ENCODE measurements around the gene EVI2A.
A peak's percentile ranks its signal among the peaks of the same experiment; 100 is the strongest.

The EVI2A gene

GRCh38 chr17:31329221-31329620 lies 7.8 kb upstream of the EVI2A start:
- TF ChIP-seq Cebpa-rat (IDR thresholded peaks at IDR 0.05): no peak
- Histone ChIP-seq H3K4me2 (no peak overlapping the region), H3K27ac (no peak overlapping the region), H3K27me3 (no peaks in the 10 kb centered on the region; the same call in 1 of the 2 replicates), H3K9me3 (no peaks in the 10 kb centered on the region), H3K9ac (no peak overlapping the region), H3K4me1 (no peaks in the 10 kb centered on the region), H4K20me1 (no peaks in the 10 kb centered on the region), H3K36me3 (peaks cover 32% of the 10 kb centered on the region), H3K4me3 (no peak overlapping the region)

- no peak overlapping the region for H3K4me3 ChIP-seq
- H3K27ac ChIP-seq: no peak overlapping the region
- H3K9ac ChIP-seq: no peak overlapping the region
- no peaks in the 10 kb centered on the region for H4K20me1 ChIP-seq
- H3K4me2 ChIP-seq: no peak overlapping the region
- TF ChIP-seq Cebpa-rat (IDR thresholded peaks at IDR 0.05): no peak
- H3K9me3 ChIP-seq: no peaks in the 10 kb centered on the region
- H3K4me1 ChIP-seq: no peaks in the 10 kb centered on the region
- H3K36me3 ChIP-seq: peaks cover 35% of the 10 kb centered on the region
- H3K27me3 ChIP-seq: no peaks in the 10 kb centered on the region; the same call in 1 of the 2 replicates
These were observed 6.7 kb upstream of the EVI2A start for GRCh38 chr17:31328160-31328535.

- Histone ChIP-seq H3K9me3 (no peaks in the 10 kb centered on the region), H3K4me3 (no peak overlapping the region), H4K20me1 (no peaks in the 10 kb centered on the region), H3K27ac (no peak overlapping the region), H3K9ac (no peak overlapping the region), H3K4me2 (no peak overlapping the region), H3K27me3 (no peaks in the 10 kb centered on the region; the same call in 1 of the 2 replicates), H3K36me3 (peaks cover 35% of the 10 kb centered on the region), H3K4me1 (no peaks in the 10 kb centered on the region)
- TF ChIP-seq Cebpa-rat (IDR thresholded peaks at IDR 0.05): no peak
These were observed 6.2 kb upstream of the EVI2A start for GRCh38 chr17:31327534-31328159.

- Histone ChIP-seq H3K4me2 (no peak overlapping the region), H3K27me3 (no peaks in the 10 kb centered on the region; the same call in 1 of the 2 replicates), H3K36me3 (peaks cover 30% of the 10 kb centered on the region), H3K4me1 (peaks cover 10% of the 10 kb centered on the region), H3K4me3 (no peak overlapping the region), H4K20me1 (no peaks in the 10 kb centered on the region), H3K9ac (no peak overlapping the region), H3K27ac (no peak overlapping the region), H3K9me3 (no peaks in the 10 kb centered on the region)
- TF ChIP-seq Cebpa-rat (IDR thresholded peaks at IDR 0.05): no peak
These were observed 2.1 kb upstream of the EVI2A start for GRCh38 chr17:31323551-31323950.

- Histone ChIP-seq H3K27me3 (no peaks in the 10 kb centered on the region; the same call in 1 of the 2 replicates), H3K4me3 (no peak overlapping the region), H3K36me3 (peaks cover 22% of the 10 kb centered on the region), H3K9ac (no peak overlapping the region), H3K9me3 (no peaks in the 10 kb centered on the region), H3K4me1 (peaks cover 22% of the 10 kb centered on the region), H4K20me1 (no peaks in the 10 kb centered on the region), H3K4me2 (peak overlapping the region; percentile 87), H3K27ac (no peak overlapping the region; the same call in 1 of the 2 replicates)
- no peak for TF ChIP-seq Cebpa-rat (IDR thresholded peaks at IDR 0.05)
These were observed 544 bp upstream of the EVI2A start for GRCh38 chr17:31321966-31322365.

GRCh38 chr17:31320791-31321190 lies 631 bp downstream of the EVI2A start:
- peaks cover 34% of the 10 kb centered on the region for H3K4me1 ChIP-seq
- H3K4me3 ChIP-seq: peak overlapping the region; percentile 67
- no peak for TF ChIP-seq Cebpa-rat (IDR thresholded peaks at IDR 0.05)
- peaks cover 13% of the 10 kb centered on the region for H3K36me3 ChIP-seq
- no peaks in the 10 kb centered on the region for H4K20me1 ChIP-seq
- H3K27me3 ChIP-seq: no peaks in the 10 kb centered on the region; the same call in 1 of the 2 replicates
- peak overlapping the region; percentile 95 for H3K27ac ChIP-seq
- H3K9ac ChIP-seq: peak overlapping the region; percentile 87
- no peaks in the 10 kb centered on the region for H3K9me3 ChIP-seq
- peak overlapping the region; percentile 87 for H3K4me2 ChIP-seq

- Histone ChIP-seq H3K4me1 (peaks cover 39% of the 10 kb centered on the region), H4K20me1 (no peaks in the 10 kb centered on the region), H3K27ac (peak overlapping the region; percentile 95), H3K4me3 (peak overlapping the region; percentile 67), H3K36me3 (peaks cover 11% of the 10 kb centered on the region; the same call in 1 of the 2 replicates), H3K9me3 (no peaks in the 10 kb centered on the region), H3K9ac (peak overlapping the region; percentile 87), H3K27me3 (no peaks in the 10 kb centered on the region), H3K4me2 (peak overlapping the region; percentile 87)
- TF ChIP-seq Cebpa-rat (IDR thresholded peaks at IDR 0.05): no peak
These were observed 1.2 kb downstream of the EVI2A start for GRCh38 chr17:31320241-31320640.

- H3K9ac ChIP-seq: peak overlapping the region; percentile 87
- no peaks in the 10 kb centered on the region for H3K27me3 ChIP-seq
- H3K27ac ChIP-seq: peak overlapping the region; percentile 95
- peaks cover 5% of the 10 kb centered on the region; the same call in 1 of the 2 replicates for H3K36me3 ChIP-seq
- H3K4me2 ChIP-seq: peak overlapping the region; percentile 87
- peaks cover 49% of the 10 kb centered on the region for H3K4me1 ChIP-seq
- H4K20me1 ChIP-seq: no peaks in the 10 kb centered on the region
- H3K9me3 ChIP-seq: no peaks in the 10 kb centered on the region
- H3K4me3 ChIP-seq: peak overlapping the region; percentile 67
- no peak for TF ChIP-seq Cebpa-rat (IDR thresholded peaks at IDR 0.05)
These were observed 2.4 kb downstream of the EVI2A start for GRCh38 chr17:31318851-31319661.

GRCh38 chr17:31318298-31318801 lies 3.1 kb downstream of the EVI2A start:
- H3K36me3 ChIP-seq: peaks cover 3% of the 10 kb centered on the region; the same call in 1 of the 2 replicates
- H3K4me3 ChIP-seq: peak overlapping the region; percentile 67
- H4K20me1 ChIP-seq: no peaks in the 10 kb centered on the region
- TF ChIP-seq Cebpa-rat (IDR thresholded peaks at IDR 0.05): peak; percentile 86
- no peaks in the 10 kb centered on the region for H3K27me3 ChIP-seq
- no peaks in the 10 kb centered on the region for H3K9me3 ChIP-seq
- H3K9ac ChIP-seq: peak overlapping the region; percentile 87
- peak overlapping the region; percentile 95 for H3K27ac ChIP-seq
- peaks cover 49% of the 10 kb centered on the region for H3K4me1 ChIP-seq
- H3K4me2 ChIP-seq: peak overlapping the region; percentile 87

GRCh38 chr17:31314782-31315100 lies 6.7 kb downstream of the EVI2A start:
- H3K9ac ChIP-seq: no peak overlapping the region

More at GRCh38 chr17:31314782-31315100, 6.7 kb downstream of the EVI2A start:
- Histone ChIP-seq H3K4me2 (peak overlapping the region; percentile 86), H3K4me1 (peaks cover 66% of the 10 kb centered on the region), H3K9me3 (no peaks in the 10 kb centered on the region), H3K27me3 (no peaks in the 10 kb centered on the region), H3K4me3 (no peak overlapping the region), H3K27ac (peak overlapping the region; percentile 95), H4K20me1 (no peaks in the 10 kb centered on the region), H3K36me3 (peaks cover 3% of the 10 kb centered on the region; the same call in 1 of the 2 replicates)
- TF ChIP-seq Cebpa-rat (IDR thresholded peaks at IDR 0.05): no peak

Measured in BLaER1 (cell line).